IMR-90 (cell line): ENCODE data around the gene SYNPO2. TPM values are rescaled to one million over a fixed set of nuclear protein-coding genes. Genes with fewer than 3 reads are reported as not detected.

Experiments
- ATAC-seq: fragments of 200-7000 bp; cut with Tn5 transposase; 2 replicates; pipeline ENCODE4 v1.9.1; 2020; ENCODE audit warnings: low read depth, mild to moderate bottlenecking, moderate library complexity
- BruUV-seq: library from RNA; stranded (reverse); fragments of 400-500 nt; replicated peaks from 2 replicates; lab custom pipeline; 2021; lab: Mats Ljungman, UMichigan
- CTCF ChIA-PET: fragments of 300-600 bp; formaldehyde crosslinking; extraction: SDS; loops from one replicate; lab custom pipeline; 2021; ENCODE audit warnings: antibody characterized with exemption; lab: Yijun Ruan, JAX
- POLR2A ChIA-PET: fragments of 300-600 bp; sonication (Branson Sonifier 250); formaldehyde crosslinking; loops from one replicate; lab custom pipeline; 2022; ENCODE audit warnings: antibody characterized with exemption; ENCODE audit not compliant: unreplicated experiment; lab: Charles Lee
- DNase-seq: peaks from one replicate; pipeline ENCODE4 v3.0.0; 2013
- H2AFZ ChIP-seq: replicated peaks from 2 replicates; pipeline ENCODE3; 2013; ENCODE audit warnings: low read length, mild to moderate bottlenecking; ENCODE audit not compliant: poor library complexity
- H2AK5ac ChIP-seq: 2 replicates; pipeline ENCODE4 v1.6.1; 2013; ENCODE audit warnings: low read depth, low read length, inconsistent platforms
- H2AK9ac ChIP-seq: replicated peaks from 2 replicates; pipeline ENCODE3; 2013; ENCODE audit warnings: mild to moderate bottlenecking, low read depth, low read length, moderate library complexity; ENCODE audit not compliant: poor library complexity
- H2BK120ac ChIP-seq: 2 replicates; pipeline ENCODE4 v1.6.1; 2013; ENCODE audit warnings: low read depth, low read length, inconsistent platforms
- H2BK15ac ChIP-seq: 3 replicates; pipeline ENCODE4 v1.6.1; 2013; ENCODE audit warnings: low read depth, low read length, inconsistent platforms
- H2BK20ac ChIP-seq: 2 replicates; pipeline ENCODE4 v1.6.1; 2013; ENCODE audit warnings: low read depth, mild to moderate bottlenecking, inconsistent platforms, low read length, moderate library complexity
- H2BK5ac ChIP-seq: 2 replicates; pipeline ENCODE4 v1.6.1; 2013; ENCODE audit warnings: mild to moderate bottlenecking, low read depth, low read length, inconsistent platforms; ENCODE audit not compliant: poor library complexity, severe bottlenecking
- H3K14ac ChIP-seq: replicated peaks from 2 replicates; pipeline ENCODE4 v1.6.1; 2013; ENCODE audit warnings: low read depth, low read length, inconsistent platforms
- H3K18ac ChIP-seq: 2 replicates; pipeline ENCODE4 v1.6.1; 2013; ENCODE audit warnings: low read depth, low read length, control low read depth
- H3K23ac ChIP-seq: 2 replicates; pipeline ENCODE4 v1.6.1; 2013; ENCODE audit warnings: low read depth, low read length, inconsistent platforms
- H3K27ac ChIP-seq: 2 replicates; pipeline ENCODE4 v1.5.1; 2013; ENCODE audit warnings: mild to moderate bottlenecking, control low read depth, low read length; ENCODE audit not compliant: insufficient read depth
- H3K27me3 ChIP-seq: 2 replicates; pipeline ENCODE4 v1.6.1; 2013; ENCODE audit warnings: low read length; ENCODE audit not compliant: control insufficient read depth, insufficient read depth
- H3K36me3 ChIP-seq: 2 replicates; pipeline ENCODE4 v1.6.1; 2013; ENCODE audit warnings: low read length, mixed read lengths; ENCODE audit not compliant: control insufficient read depth, insufficient read depth
- H3K4ac ChIP-seq: 2 replicates; pipeline ENCODE4 v1.6.1; 2013; ENCODE audit warnings: low read depth, low read length, inconsistent platforms
- H3K4me1 ChIP-seq: 2 replicates; pipeline ENCODE4 v1.6.1; 2013; ENCODE audit warnings: low read length, mixed read lengths; ENCODE audit not compliant: control insufficient read depth, insufficient read depth
- H3K4me2 ChIP-seq: 2 replicates; pipeline ENCODE4 v1.6.1; 2013; ENCODE audit warnings: low read depth, mild to moderate bottlenecking, control low read depth, low read length, moderate library complexity
- H3K4me3 ChIP-seq: 2 replicates; pipeline ENCODE4 v1.5.1; 2013; ENCODE audit warnings: low read depth, mild to moderate bottlenecking, control low read depth, low read length, moderate library complexity; ENCODE audit not compliant: insufficient read depth
- H3K56ac ChIP-seq: 2 replicates; pipeline ENCODE4 v1.6.1; 2013; ENCODE audit warnings: low read length, inconsistent platforms; ENCODE audit not compliant: insufficient read depth; ENCODE audit errors: extremely low read depth
- H3K79me1 ChIP-seq, 2 experiments: 2 replicates each; pipeline ENCODE4 v1.6.1; 2013; ENCODE audit warnings: low read length in 2 of 2, inconsistent platforms in 1 of 2, low read depth in 1 of 2
- H3K9ac ChIP-seq: 2 replicates; pipeline ENCODE4 v1.6.1; 2013; ENCODE audit warnings: low read depth, low read length, control low read depth
- H3K9me1 ChIP-seq: 2 replicates; pipeline ENCODE4 v1.6.1; 2013; ENCODE audit warnings: low read length, inconsistent platforms; ENCODE audit not compliant: insufficient read depth
- H3K9me3 ChIP-seq: 2 replicates; pipeline ENCODE4 v1.6.1; 2013; ENCODE audit warnings: low read length; ENCODE audit not compliant: control insufficient read depth, insufficient read depth
- H4K20me1 ChIP-seq: 2 replicates; pipeline ENCODE4 v1.6.1; 2013; ENCODE audit warnings: low read length, inconsistent platforms; ENCODE audit not compliant: insufficient read depth
- H4K5ac ChIP-seq: 2 replicates; pipeline ENCODE4 v1.6.1; 2013; ENCODE audit warnings: mild to moderate bottlenecking, low read depth, low read length, control low read depth
- H4K8ac ChIP-seq, 2 experiments: 2 replicates each; pipeline ENCODE4 v1.6.1; 2013; ENCODE audit warnings: low read depth in 2 of 2, low read length in 2 of 2, control low read depth in 1 of 2, inconsistent platforms in 1 of 2
- H4K91ac ChIP-seq: 2 replicates; pipeline ENCODE4 v1.6.1; 2013; ENCODE audit warnings: low read depth, low read length, inconsistent platforms; ENCODE audit not compliant: insufficient read depth
- BHLHE40 ChIP-seq: fragments of 150-350 bp; IDR thresholded peaks from 2 replicates; pipeline ENCODE4 v1.6.1; 2016; ENCODE audit warnings: mild to moderate bottlenecking, low read depth, low read length
- CHD1 ChIP-seq: IDR thresholded peaks from 2 replicates; pipeline ENCODE4 v1.6.1; 2012; ENCODE audit warnings: low read depth, low read length, improper control_type of control experiment
- CTCF ChIP-seq: conservative IDR thresholded peaks from 2 replicates; pipeline ENCODE4 v1.5.1; 2012; ENCODE audit warnings: mild to moderate bottlenecking, low read depth, low read length, improper control_type of control experiment
- ELK1 ChIP-seq: fragments of 150-350 bp; IDR thresholded peaks from 2 replicates; pipeline ENCODE4 v1.6.1; 2016; ENCODE audit warnings: low read depth, mild to moderate bottlenecking, low read length, moderate library complexity, borderline replicate concordance
- FOS ChIP-seq: fragments of 150-350 bp; IDR thresholded peaks from 2 replicates; pipeline ENCODE4 v1.6.1; 2016; ENCODE audit warnings: low read depth, low read length
- MAFK ChIP-seq: IDR thresholded peaks from 2 replicates; pipeline ENCODE4 v1.6.1; 2012; ENCODE audit warnings: low read depth, low read length, improper control_type of control experiment
- MAZ ChIP-seq: IDR thresholded peaks from 2 replicates; pipeline ENCODE4 v1.6.1; 2012; ENCODE audit warnings: low read depth, mild to moderate bottlenecking, low read length, improper control_type of control experiment, moderate library complexity, borderline replicate concordance
- NFE2L2 ChIP-seq: fragments of 150-350 bp; IDR thresholded peaks from 2 replicates; pipeline ENCODE4 v1.6.1; 2016; ENCODE audit warnings: low read depth, mild to moderate bottlenecking, low read length
- POLR2A ChIP-seq: IDR thresholded peaks from 2 replicates; pipeline ENCODE4 v1.6.1; 2012; ENCODE audit warnings: mild to moderate bottlenecking, low read depth, low read length
- RAD21 ChIP-seq: IDR thresholded peaks from 2 replicates; pipeline ENCODE4 v1.6.1; 2012; ENCODE audit warnings: low read length, improper control_type of control experiment
- RCOR1 ChIP-seq: IDR thresholded peaks from 2 replicates; pipeline ENCODE4 v1.6.1; 2012; ENCODE audit warnings: mild to moderate bottlenecking, low read length, improper control_type of control experiment; ENCODE audit not compliant: insufficient replicate concordance
- RFX5 ChIP-seq: IDR thresholded peaks from 2 replicates; pipeline ENCODE4 v1.8.0; 2012; ENCODE audit warnings: low read depth, mild to moderate bottlenecking, low read length, moderate library complexity
- SMC3 ChIP-seq: fragments of 150-350 bp; IDR thresholded peaks from 2 replicates; pipeline ENCODE4 v1.6.1; 2016; ENCODE audit warnings: low read depth, mild to moderate bottlenecking, antibody characterized with exemption, low read length, moderate library complexity
- USF2 ChIP-seq: fragments of 150-350 bp; IDR thresholded peaks from 2 replicates; pipeline ENCODE4 v1.6.1; 2017; ENCODE audit warnings: mild to moderate bottlenecking, antibody characterized with exemption, low read length, low read depth
- WGBS, 2 experiments: methylation state at CpG; one replicate each; pipeline versions ENCODE4 v1.1.5 to v1.1.7; 2013; ENCODE audit warnings: missing lambda C conversion rate in 2 of 2; ENCODE audit not compliant: insufficient read length in 1 of 2; ENCODE audit errors: extremely low coverage in 2 of 2; 5-methylcytosine and 5-hydroxymethylcytosine counted together
- dilution Hi-C: fragments of 300-500 bp; cut with HindIII; formaldehyde crosslinking; loops from one replicate; pipeline ENCODE4 v1.14.3; 2018; ENCODE audit warnings: low sequenced_read_pairs; ENCODE audit not compliant: unreplicated experiment
- in situ Hi-C: fragments of 300-500 bp; cut with MboI; formaldehyde crosslinking; loops from 3 replicates; pipeline ENCODE4 v1.14.3; 2019; ENCODE audit warnings: low sequenced_read_pairs, inconsistent platforms, mixed read lengths
- intact Hi-C: fragments of 100-400 bp; cut with micrococcal nuclease; formaldehyde crosslinking; loops from 2 replicates; pipeline ENCODE4 v1.10.0; 2022
- polyA plus RNA-seq, 3 experiments: library from polyadenylated mRNA; depleted of rRNA; stranded (reverse); fragments of >200 nt; gene quantifications; 2 replicates each; pipeline ENCODE4 v1.2.3, GENCODE V29; 2012; ENCODE audit warnings: low replicate concordance in 1 of 3
- total RNA-seq: library from RNA; depleted of rRNA; stranded (reverse); fragments of >200 nt; gene quantifications from 2 replicates; pipeline ENCODE4 v1.2.3, GENCODE V29; 2012

SYNPO2 gene
- total and polyA plus RNA-seq, 2 of the 4 experiments (the other 2 are of a cell fraction), result 0.99 to 1.8 TPM

DNA sequence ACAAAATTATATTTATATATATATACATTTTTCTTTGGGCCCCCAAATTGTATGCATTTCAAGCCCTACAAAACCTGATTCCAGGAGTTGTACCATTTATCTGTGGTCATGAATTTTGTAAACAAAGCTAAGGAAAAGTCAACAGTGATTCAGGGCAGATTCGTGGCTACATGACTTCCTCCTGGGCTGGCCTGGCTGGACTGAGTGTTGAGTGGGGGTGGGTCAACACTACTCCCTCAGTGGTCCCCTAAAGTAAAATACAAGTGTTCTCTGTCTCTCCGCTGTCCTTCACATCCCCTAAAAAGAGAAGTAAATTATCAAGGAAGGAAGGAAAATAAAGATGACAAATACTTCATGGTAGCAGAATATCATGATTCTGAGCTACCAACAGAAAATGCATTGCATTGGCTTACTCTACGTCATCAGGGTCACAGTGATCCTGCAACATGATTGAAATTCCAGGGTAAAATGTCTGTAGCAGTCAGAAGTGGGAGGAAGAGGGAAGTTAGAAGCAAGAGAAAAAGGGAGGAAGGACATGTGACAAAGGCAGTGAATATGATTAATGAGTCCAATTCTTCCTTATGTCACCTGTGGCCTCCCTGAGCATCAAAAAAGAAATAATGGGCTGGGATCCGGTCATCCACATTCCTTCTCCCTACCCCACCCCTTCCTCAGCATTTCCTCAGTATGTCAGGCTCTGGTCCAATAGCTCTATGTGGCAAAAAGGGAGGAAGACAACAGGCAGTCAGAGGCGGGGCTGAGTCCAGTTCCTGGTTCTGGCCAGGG, 204.6 kb downstream of the SYNPO2 start:
- Histone ChIP-seq H4K91ac (peak overlapping the region; percentile 68), H2AK9ac (no peak overlapping the region), H3K56ac (no peak overlapping the region), H3K79me1 (no peaks in the 10 kb centered on the region), H2AFZ (peak overlapping the region; percentile 40), H3K18ac (peak overlapping the region; percentile 86; the same call in 1 of the 2 replicates), H4K5ac (peak overlapping the region; percentile 45; the same call in 1 of the 2 replicates), H2BK15ac (peak overlapping the region; percentile 87; the same call in 2 of the 3 replicates), H3K23ac (no peak overlapping the region; the same call in 1 of the 2 replicates), H4K20me1 (no peaks in the 10 kb centered on the region), H3K27ac (no peak overlapping the region), H3K4ac (peak overlapping the region; percentile 42), H3K14ac (peak overlapping the region; percentile 71), H3K4me1 (peaks cover 4% of the 10 kb centered on the region; the same call in 1 of the 2 replicates), H2AK5ac (peak overlapping the region; percentile 54), H3K9me1 (no peaks in the 10 kb centered on the region), H2BK20ac (peak overlapping the region; percentile 73), H3K4me3 (no peak overlapping the region), H3K27me3 (no peaks in the 10 kb centered on the region), H2BK120ac (peak overlapping the region; percentile 78), H3K4me2 (no peak overlapping the region), H4K8ac (peak overlapping the region; percentile 38 to 72; a peak in 3 of 4 replicates), H2BK5ac (peak overlapping the region; percentile 66), H3K9ac (no peak overlapping the region), H3K9me3 (no peaks in the 10 kb centered on the region), H3K36me3 (no peaks in the 10 kb centered on the region)
- in situ Hi-C loops (no loop called here), dilution Hi-C loops (no loop called here), intact Hi-C loops (no loop called here)
- no TSS peak for BruUV-seq
- ChIA-PET POLR2A (no interaction called here), CTCF (no interaction called here)
- WGBS, 2 experiments, result 71% methylated on average over 1 of the region's 5 CpGs; no CpG with 5 or more reads in 1 of the 2 experiments
- ATAC-seq, result peak; percentile 80
- TF ChIP-seq BHLHE40 (no peak), NFE2L2 (no peak), ELK1 (no peak), MAFK (no peak), RAD21 (no peak), CTCF (no peak), FOS (no peak), SMC3 (no peak), CHD1 (no peak), POLR2A (no peak), RCOR1 (no peak), RFX5 (no peak), USF2 (no peak), MAZ (no peak)
- DNase-seq, result peak; percentile 62
